Measurements from ENCODE around the gene ME3. TPM values are rescaled to one million over a fixed set of nuclear protein-coding genes. Genes with fewer than 3 reads are reported as not detected.

Gene ME3
- total and polyA plus RNA-seq, 12 donors: 13.9 to 128 (median 44.5) TPM

GRCh38 chr11:86706338-86707131, 34.1 kb upstream of the ME3 start:
- intact Hi-C loops (cut with DNase I): no loop called here
- H3K9me3 ChIP-seq (replicated peaks in 1 of 3): no peaks in the 10 kb centered on the region
- no peaks in the 10 kb centered on the region for H3K4me1 ChIP-seq (replicated peaks in 1 of 2)
- no peaks in the 10 kb centered on the region for H3K27me3 ChIP-seq
- no peak for DNase-seq
- H3K4me3 ChIP-seq: no peak overlapping the region
- no peak for TF ChIP-seq POLR2A (IDR thresholded peaks at IDR 0.05)
- TF ChIP-seq, protein P1, sequence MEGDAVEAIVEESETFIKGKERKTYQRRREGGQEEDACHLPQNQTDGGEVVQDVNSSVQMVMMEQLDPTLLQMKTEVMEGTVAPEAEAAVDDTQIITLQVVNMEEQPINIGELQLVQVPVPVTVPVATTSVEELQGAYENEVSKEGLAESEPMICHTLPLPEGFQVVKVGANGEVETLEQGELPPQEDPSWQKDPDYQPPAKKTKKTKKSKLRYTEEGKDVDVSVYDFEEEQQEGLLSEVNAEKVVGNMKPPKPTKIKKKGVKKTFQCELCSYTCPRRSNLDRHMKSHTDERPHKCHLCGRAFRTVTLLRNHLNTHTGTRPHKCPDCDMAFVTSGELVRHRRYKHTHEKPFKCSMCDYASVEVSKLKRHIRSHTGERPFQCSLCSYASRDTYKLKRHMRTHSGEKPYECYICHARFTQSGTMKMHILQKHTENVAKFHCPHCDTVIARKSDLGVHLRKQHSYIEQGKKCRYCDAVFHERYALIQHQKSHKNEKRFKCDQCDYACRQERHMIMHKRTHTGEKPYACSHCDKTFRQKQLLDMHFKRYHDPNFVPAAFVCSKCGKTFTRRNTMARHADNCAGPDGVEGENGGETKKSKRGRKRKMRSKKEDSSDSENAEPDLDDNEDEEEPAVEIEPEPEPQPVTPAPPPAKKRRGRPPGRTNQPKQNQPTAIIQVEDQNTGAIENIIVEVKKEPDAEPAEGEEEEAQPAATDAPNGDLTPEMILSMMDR (IDR thresholded peaks at IDR 0.05): no peak
- H3K36me3 ChIP-seq (replicated peaks in 1 of 2): no peaks in the 10 kb centered on the region
- no peak overlapping the region for H3K27ac ChIP-seq
- WGBS, 4 donors: 85 to 88% (median 87%) methylated on average over 5 of the region's 5 CpGs

DNA sequence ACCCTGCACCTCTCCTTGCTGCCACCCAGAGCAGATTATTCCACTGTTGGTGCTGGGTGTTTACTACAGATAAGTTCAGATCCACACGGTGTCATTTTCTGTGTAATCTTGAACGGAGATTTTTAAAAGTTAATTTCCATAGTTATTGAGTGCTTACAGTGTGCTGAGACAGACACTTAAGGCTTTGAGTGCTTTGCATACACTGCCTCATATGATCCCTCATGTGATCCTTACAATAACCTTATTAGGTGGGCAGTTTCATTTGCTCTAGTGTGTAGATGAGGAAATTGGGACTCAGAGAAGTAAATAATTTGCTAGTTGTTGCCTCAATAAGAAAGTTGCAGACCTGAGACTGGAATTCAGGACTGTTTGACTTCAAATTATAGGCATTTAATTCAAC, 32.3 kb upstream of the ME3 start:
- TF ChIP-seq POLR2A (IDR thresholded peaks at IDR 0.05): no peak
- TF ChIP-seq, protein P1 (IDR thresholded peaks at IDR 0.05): no peak
- Histone ChIP-seq H3K36me3 (replicated peaks in 1 of 2) (no peaks in the 10 kb centered on the region), H3K4me3 (no peak overlapping the region), H3K27ac (no peak overlapping the region), H3K4me1 (replicated peaks in 1 of 2) (no peaks in the 10 kb centered on the region), H3K9me3 (replicated peaks in 1 of 3) (no peaks in the 10 kb centered on the region), H3K27me3 (no peaks in the 10 kb centered on the region)
- intact Hi-C loops (cut with DNase I): no loop called here
- DNase-seq: no peak
- WGBS, 4 donors: 83 to 97% (median 93%) methylated on average over 2 of the region's 2 CpGs

GRCh38 chr11:86703987-86704386, 31.6 kb upstream of the ME3 start:
- Histone ChIP-seq H3K27ac (no peak overlapping the region), H3K4me3 (no peak overlapping the region), H3K9me3 (replicated peaks in 1 of 3) (no peaks in the 10 kb centered on the region), H3K36me3 (replicated peaks in 1 of 2) (no peaks in the 10 kb centered on the region), H3K4me1 (replicated peaks in 1 of 2) (no peaks in the 10 kb centered on the region), H3K27me3 (no peaks in the 10 kb centered on the region)
- DNase-seq: no peak
- TF ChIP-seq, protein P1 (IDR thresholded peaks at IDR 0.05): no peak
- no peak for TF ChIP-seq POLR2A (IDR thresholded peaks at IDR 0.05)
- intact Hi-C loops (cut with DNase I): no loop called here
- 80 to 91% (median 86%) methylated on average over 7 of the region's 7 CpGs for WGBS, 4 donors

DNA sequence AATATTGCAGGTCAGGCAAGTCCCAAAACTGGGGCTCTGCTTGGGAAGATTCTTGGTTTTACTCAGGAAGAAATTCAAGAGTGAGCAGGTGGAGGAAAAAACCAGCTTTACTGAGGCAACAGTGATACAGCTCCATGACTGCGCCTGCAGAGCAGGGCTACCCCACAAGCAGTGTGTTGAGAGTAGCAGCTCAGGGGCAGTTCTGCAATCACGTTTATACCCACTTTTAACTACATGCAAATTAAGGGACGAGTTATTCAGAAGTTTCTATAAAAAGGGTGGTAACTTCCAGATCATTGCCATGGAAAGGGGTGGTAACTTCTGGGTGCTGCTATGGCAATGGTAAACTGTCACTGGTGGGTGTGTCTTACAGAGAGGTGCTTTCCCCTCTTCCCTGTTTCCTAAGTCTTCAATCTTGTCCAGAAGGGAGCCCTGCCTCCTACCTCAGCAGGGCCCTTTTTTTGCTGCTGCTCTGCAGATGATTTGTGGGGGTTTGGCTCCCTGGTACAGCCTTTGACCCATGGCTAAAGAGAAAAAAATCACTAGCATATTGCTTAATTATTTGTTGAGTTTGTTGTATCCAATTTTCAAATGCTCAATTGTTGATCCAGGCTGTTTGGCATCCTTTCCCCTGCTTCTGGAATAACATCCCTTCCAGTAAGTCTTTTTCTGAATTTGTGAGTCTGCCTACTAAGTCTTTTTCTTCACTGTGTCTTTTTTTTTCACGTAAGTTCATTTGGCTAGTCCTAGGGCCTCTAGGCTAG, 30.0 kb upstream of the ME3 start:
- Histone ChIP-seq H3K27ac (no peak overlapping the region), H3K4me3 (no peak overlapping the region), H3K4me1 (replicated peaks in 1 of 2) (no peaks in the 10 kb centered on the region), H3K36me3 (replicated peaks in 1 of 2) (no peaks in the 10 kb centered on the region), H3K27me3 (no peaks in the 10 kb centered on the region), H3K9me3 (replicated peaks in 1 of 3) (no peaks in the 10 kb centered on the region)
- intact Hi-C loops (cut with DNase I): no loop called here
- DNase-seq: no peak
- 81 to 91% (median 86%) methylated on average over 4 of the region's 4 CpGs for WGBS, 4 donors
- TF ChIP-seq, protein P1 (IDR thresholded peaks at IDR 0.05): no peak
- no peak for TF ChIP-seq POLR2A (IDR thresholded peaks at IDR 0.05)
